NCI-H510A (cell line): ENCODE results near the gene KCNQ4.

Experiments
- DNase-seq: peaks from one replicate; lab custom pipeline; 2025; lab: John Stamatoyannopoulos, UW

KCNQ4 gene

GRCh38 chr1:40795811-40796586, 12.4 kb downstream of the KCNQ4 start:
- no peak for DNase-seq

- DNase-seq: no peak
Measured at GRCh38 chr1:40796939-40797667, 13.5 kb downstream of the KCNQ4 start.

- no peak for DNase-seq
Measured at GRCh38 chr1:40797668-40798010, 14.1 kb downstream of the KCNQ4 start.

GRCh38 chr1:40798366-40799281, 15.0 kb downstream of the KCNQ4 start:
- no peak for DNase-seq

GRCh38 chr1:40799351-40799867, 15.8 kb downstream of the KCNQ4 start:
- no peak for DNase-seq

- no peak for DNase-seq
Measured at GRCh38 chr1:40801742-40802077, 18.1 kb downstream of the KCNQ4 start.

GRCh38 chr1:40802078-40802741, 18.6 kb downstream of the KCNQ4 start:
- DNase-seq: no peak

GRCh38 chr1:40802742-40803113, 19.1 kb downstream of the KCNQ4 start:
- DNase-seq: no peak

- DNase-seq: no peak
Measured at GRCh38 chr1:40803447-40803846, 19.9 kb downstream of the KCNQ4 start.

GRCh38 chr1:40803902-40804301, 20.3 kb downstream of the KCNQ4 start:
- no peak for DNase-seq

GRCh38 chr1:40806240-40806639, 22.7 kb downstream of the KCNQ4 start:
- DNase-seq: no peak

GRCh38 chr1:40806731-40807695, 23.4 kb downstream of the KCNQ4 start:
- no peak for DNase-seq

GRCh38 chr1:40808002-40808401, 24.4 kb downstream of the KCNQ4 start:
- no peak for DNase-seq

GRCh38 chr1:40808444-40808843, 24.9 kb downstream of the KCNQ4 start:
- DNase-seq: no peak

GRCh38 chr1:40808909-40809308, 25.3 kb downstream of the KCNQ4 start:
- no peak for DNase-seq

- DNase-seq: no peak
Measured at GRCh38 chr1:40810927-40811326, 27.3 kb downstream of the KCNQ4 start.

GRCh38 chr1:40815420-40815819, 31.8 kb downstream of the KCNQ4 start:
- no peak for DNase-seq

- no peak for DNase-seq
Measured at GRCh38 chr1:40817791-40818263, 34.2 kb downstream of the KCNQ4 start.

GRCh38 chr1:40818264-40818961, 34.8 kb downstream of the KCNQ4 start:
- DNase-seq: no peak

GRCh38 chr1:40819101-40819500, 35.5 kb downstream of the KCNQ4 start:
- DNase-seq: no peak
